ENCODE data around the gene GDPD5.

GDPD5 gene

DNA sequence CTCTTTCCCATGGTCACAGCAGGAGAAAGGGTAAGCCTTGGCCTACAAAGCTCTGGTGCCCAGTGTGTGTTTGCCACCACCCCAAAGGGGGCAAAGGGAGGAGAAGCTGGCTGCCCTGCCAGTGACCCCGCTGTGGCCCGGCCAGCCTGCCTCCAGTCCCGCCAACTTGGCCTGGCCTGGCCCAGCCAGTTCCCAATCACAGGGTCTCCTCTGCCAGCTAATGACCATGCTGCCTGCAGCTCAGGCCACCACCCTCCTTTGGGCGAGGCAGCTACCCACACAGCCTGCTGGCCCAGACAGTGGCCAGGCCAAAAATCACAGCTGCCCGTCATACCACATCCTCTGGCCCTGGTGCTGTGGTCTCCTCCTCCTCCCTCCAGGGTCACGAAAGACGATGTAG lies 5.1 kb downstream of the GDPD5 start:
- DNase-seq (ENCODE audit: low spot score in 2 of 2) (no peak), ATAC-seq (ENCODE audit: low read depth) (no peak)
- H3K4me1 Mint-ChIP-seq: peaks cover 53% of the 10 kb centered on the region
- no peak overlapping the region for H3K4me3 Mint-ChIP-seq
- H3K27ac Mint-ChIP-seq: peak overlapping the region; percentile 38
- no peaks in the 10 kb centered on the region for H3K9me3 Mint-ChIP-seq
- no peaks in the 10 kb centered on the region for H3K27me3 Mint-ChIP-seq
- no peaks in the 10 kb centered on the region for H3K36me3 Mint-ChIP-seq

DNA sequence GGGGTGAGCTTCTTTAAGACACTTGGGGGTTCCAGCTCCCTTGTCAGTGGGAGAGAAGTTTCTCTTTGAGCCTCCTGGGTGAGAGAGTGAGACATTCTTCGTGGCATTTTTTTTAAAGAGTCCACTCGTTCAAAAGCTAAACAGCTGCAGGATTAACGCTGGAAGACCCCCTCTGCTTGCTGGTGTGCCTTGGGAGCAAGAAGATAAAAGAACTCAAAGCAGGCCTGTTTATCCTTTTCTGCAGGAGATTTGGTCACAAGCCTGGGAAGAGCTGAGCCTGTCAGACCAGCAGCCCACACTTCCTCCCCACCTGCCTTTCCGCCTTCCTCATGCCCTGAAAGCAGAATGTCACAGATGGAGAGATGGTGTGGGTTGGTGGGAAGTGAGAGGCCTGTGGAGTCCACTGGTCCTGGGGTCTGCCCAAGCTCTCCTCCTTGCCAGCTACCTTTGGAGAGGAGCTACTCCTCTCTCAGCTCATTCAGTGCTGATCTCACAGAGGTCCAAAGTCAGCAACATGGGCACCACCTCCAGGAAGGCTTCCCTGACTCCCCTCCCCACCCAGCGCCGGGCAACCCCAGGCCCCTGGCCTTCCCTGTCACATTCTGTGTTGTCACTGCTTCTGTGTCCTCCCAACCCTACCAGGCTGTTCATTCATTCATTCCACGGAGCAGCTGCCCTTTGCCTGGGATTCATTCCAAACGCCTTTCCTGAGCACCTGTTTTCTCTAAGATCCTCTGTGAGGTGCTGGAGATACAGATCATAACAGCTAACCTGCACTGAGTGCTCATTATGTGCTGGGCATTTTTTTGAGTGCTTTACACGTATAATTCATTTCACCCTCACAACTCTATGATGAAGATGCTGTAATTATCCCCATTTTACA lies 6.7 kb downstream of the GDPD5 start:
- Mint-ChIP-seq H3K27me3 (no peaks in the 10 kb centered on the region), H3K9me3 (no peaks in the 10 kb centered on the region), H3K27ac (peak overlapping the region; percentile 89), H3K4me1 (peaks cover 58% of the 10 kb centered on the region), H3K36me3 (no peaks in the 10 kb centered on the region), H3K4me3 (peak overlapping the region; percentile 34)
- no peak for ATAC-seq (ENCODE audit: low read depth)
- no peak for DNase-seq (ENCODE audit: low spot score in 2 of 2)

GRCh38 chr11:75518204-75518549 lies 7.6 kb downstream of the GDPD5 start:
- peak overlapping the region; percentile 77 for H3K4me3 Mint-ChIP-seq
- no peaks in the 10 kb centered on the region for H3K9me3 Mint-ChIP-seq
- peaks cover 54% of the 10 kb centered on the region for H3K4me1 Mint-ChIP-seq
- peak overlapping the region; percentile 89 for H3K27ac Mint-ChIP-seq
- H3K36me3 Mint-ChIP-seq: no peaks in the 10 kb centered on the region
- ATAC-seq (ENCODE audit: low read depth) (no peak), DNase-seq (ENCODE audit: low spot score in 2 of 2) (no peak)
- no peaks in the 10 kb centered on the region for H3K27me3 Mint-ChIP-seq

DNA sequence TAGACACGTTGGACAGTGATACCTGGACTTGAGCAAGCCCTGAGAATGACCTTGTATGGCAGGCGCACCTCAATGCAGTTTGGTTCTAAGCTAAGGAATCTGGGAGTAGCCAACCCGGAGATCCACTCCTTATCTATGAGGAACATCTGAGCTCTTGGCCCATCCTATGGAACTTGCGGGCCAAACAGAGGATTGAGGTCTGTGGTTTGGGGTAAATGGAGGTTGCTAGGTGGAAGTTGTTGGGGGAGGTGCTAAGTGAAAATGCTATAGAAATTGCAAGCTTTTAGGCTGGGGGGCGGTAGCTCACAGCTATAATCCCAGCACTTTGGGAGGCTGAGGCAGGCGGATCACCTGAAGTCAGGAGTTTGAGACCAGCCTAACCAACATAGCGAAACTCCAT lies 8.9 kb downstream of the GDPD5 start:
- H3K27ac Mint-ChIP-seq: peak overlapping the region; percentile 89
- H3K4me3 Mint-ChIP-seq: peak overlapping the region; percentile 77
- H3K9me3 Mint-ChIP-seq: no peaks in the 10 kb centered on the region
- no peak for ATAC-seq (ENCODE audit: low read depth)
- H3K27me3 Mint-ChIP-seq: no peaks in the 10 kb centered on the region
- no peaks in the 10 kb centered on the region for H3K36me3 Mint-ChIP-seq
- peaks cover 55% of the 10 kb centered on the region for H3K4me1 Mint-ChIP-seq
- no peak for DNase-seq (ENCODE audit: low spot score in 2 of 2)

DNA sequence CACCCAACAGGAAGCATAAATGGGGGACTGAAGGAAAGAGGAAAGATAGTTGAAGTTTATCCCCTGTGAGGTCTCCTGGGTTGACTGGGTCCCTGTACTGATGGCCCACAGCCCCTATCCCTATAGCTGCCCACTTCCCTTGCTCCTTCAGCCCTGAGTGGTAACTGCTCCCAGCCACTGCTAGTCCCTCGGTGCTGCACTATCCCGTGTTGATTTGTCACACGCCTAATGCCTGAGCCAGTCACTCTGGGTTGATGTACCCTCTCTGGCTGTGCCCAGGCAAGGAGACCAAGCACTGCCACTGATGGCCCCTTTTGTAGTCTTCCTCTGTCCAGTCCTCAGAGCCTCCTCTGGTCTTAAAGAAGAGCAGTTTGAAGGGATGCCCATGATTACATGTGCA lies 9.6 kb downstream of the GDPD5 start:
- peak overlapping the region; percentile 77 for H3K4me3 Mint-ChIP-seq
- H3K27me3 Mint-ChIP-seq: no peaks in the 10 kb centered on the region
- no peak for ATAC-seq (ENCODE audit: low read depth)
- H3K9me3 Mint-ChIP-seq: no peaks in the 10 kb centered on the region
- H3K4me1 Mint-ChIP-seq: peaks cover 57% of the 10 kb centered on the region
- DNase-seq (ENCODE audit: low spot score in 2 of 2): no peak
- H3K36me3 Mint-ChIP-seq: no peaks in the 10 kb centered on the region
- no peak overlapping the region for H3K27ac Mint-ChIP-seq

- Mint-ChIP-seq H3K27me3 (no peaks in the 10 kb centered on the region), H3K36me3 (no peaks in the 10 kb centered on the region), H3K4me3 (no peak overlapping the region), H3K9me3 (no peaks in the 10 kb centered on the region), H3K4me1 (peaks cover 58% of the 10 kb centered on the region), H3K27ac (no peak overlapping the region)
- peak; percentile 43 for ATAC-seq (ENCODE audit: low read depth)
- no peak for DNase-seq (ENCODE audit: low spot score in 2 of 2)
These were observed 11.1 kb downstream of the GDPD5 start for GRCh38 chr11:75514596-75514995.

- DNase-seq (ENCODE audit: low spot score in 2 of 2): no peak
- Mint-ChIP-seq H3K27me3 (no peaks in the 10 kb centered on the region), H3K27ac (peak overlapping the region; percentile 29), H3K9me3 (no peaks in the 10 kb centered on the region), H3K4me3 (no peak overlapping the region), H3K4me1 (peaks cover 56% of the 10 kb centered on the region), H3K36me3 (no peaks in the 10 kb centered on the region)
- no peak for ATAC-seq (ENCODE audit: low read depth)
These were observed 12.5 kb downstream of the GDPD5 start for GRCh38 chr11:75513250-75513649.

- Mint-ChIP-seq H3K36me3 (no peaks in the 10 kb centered on the region), H3K27ac (peak overlapping the region; percentile 75), H3K27me3 (no peaks in the 10 kb centered on the region), H3K4me1 (peaks cover 53% of the 10 kb centered on the region), H3K4me3 (no peak overlapping the region), H3K9me3 (no peaks in the 10 kb centered on the region)
- no peak for DNase-seq (ENCODE audit: low spot score in 2 of 2)
- ATAC-seq (ENCODE audit: low read depth): no peak
These were observed 15.1 kb downstream of the GDPD5 start for GRCh38 chr11:75510723-75511019.

- Mint-ChIP-seq H3K4me3 (no peak overlapping the region), H3K9me3 (no peaks in the 10 kb centered on the region), H3K27me3 (no peaks in the 10 kb centered on the region), H3K27ac (peak overlapping the region; percentile 75), H3K4me1 (peaks cover 54% of the 10 kb centered on the region), H3K36me3 (no peaks in the 10 kb centered on the region)
- DNase-seq (ENCODE audit: low spot score in 2 of 2): no peak
- no peak for ATAC-seq (ENCODE audit: low read depth)
These were observed 15.6 kb downstream of the GDPD5 start for GRCh38 chr11:75510004-75510722.

DNA sequence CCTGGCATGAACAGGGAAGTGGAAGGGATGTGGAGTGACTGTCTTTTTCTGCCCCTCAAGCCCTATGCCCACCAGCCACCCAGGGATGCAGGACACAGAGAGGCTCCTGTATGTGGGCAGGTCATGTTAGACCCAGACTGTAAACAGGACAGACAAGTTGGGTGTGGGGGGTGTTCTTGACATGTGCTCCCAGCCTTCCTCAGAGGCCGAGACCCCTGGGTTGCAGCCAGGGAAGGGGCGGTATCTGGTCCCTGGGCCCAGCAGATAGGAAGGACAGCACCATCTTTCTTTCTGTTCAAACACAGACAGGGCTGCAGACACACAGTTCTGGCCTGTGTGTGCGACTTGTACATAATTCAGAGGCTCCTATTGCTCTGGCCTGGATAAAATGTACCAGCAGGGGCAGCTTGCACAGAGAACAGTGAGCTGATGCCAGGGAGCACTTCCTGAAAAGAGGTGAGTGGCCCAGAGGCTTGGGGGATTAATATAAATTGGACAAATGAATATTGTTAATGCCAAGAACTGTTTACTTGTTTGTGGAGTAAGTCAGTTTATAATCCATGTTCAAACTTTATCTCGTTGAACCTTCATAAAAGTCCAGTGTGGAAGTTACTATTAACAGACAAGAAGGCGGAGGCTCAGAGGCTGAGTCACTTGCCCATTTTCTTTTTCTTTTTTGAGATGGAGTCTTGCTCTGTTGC lies 16.6 kb downstream of the GDPD5 start:
- H3K27me3 Mint-ChIP-seq: no peaks in the 10 kb centered on the region
- no peaks in the 10 kb centered on the region for H3K9me3 Mint-ChIP-seq
- no peaks in the 10 kb centered on the region for H3K36me3 Mint-ChIP-seq
- H3K27ac Mint-ChIP-seq: peak overlapping the region; percentile 97
- H3K4me3 Mint-ChIP-seq: peak overlapping the region; percentile 56
- no peak for ATAC-seq (ENCODE audit: low read depth)
- no peak for DNase-seq (ENCODE audit: low spot score in 2 of 2)
- H3K4me1 Mint-ChIP-seq: peaks cover 49% of the 10 kb centered on the region

- ATAC-seq (ENCODE audit: low read depth) (peak; percentile 87), DNase-seq (ENCODE audit: low spot score in 2 of 2) (peak; percentile 43 to 66)
- Mint-ChIP-seq H3K27ac (peak overlapping the region; percentile 97), H3K9me3 (no peaks in the 10 kb centered on the region), H3K36me3 (no peaks in the 10 kb centered on the region), H3K4me1 (peaks cover 54% of the 10 kb centered on the region), H3K27me3 (no peaks in the 10 kb centered on the region), H3K4me3 (peak overlapping the region; percentile 56)
These were observed 17.6 kb downstream of the GDPD5 start for GRCh38 chr11:75508051-75508561.

DNA sequence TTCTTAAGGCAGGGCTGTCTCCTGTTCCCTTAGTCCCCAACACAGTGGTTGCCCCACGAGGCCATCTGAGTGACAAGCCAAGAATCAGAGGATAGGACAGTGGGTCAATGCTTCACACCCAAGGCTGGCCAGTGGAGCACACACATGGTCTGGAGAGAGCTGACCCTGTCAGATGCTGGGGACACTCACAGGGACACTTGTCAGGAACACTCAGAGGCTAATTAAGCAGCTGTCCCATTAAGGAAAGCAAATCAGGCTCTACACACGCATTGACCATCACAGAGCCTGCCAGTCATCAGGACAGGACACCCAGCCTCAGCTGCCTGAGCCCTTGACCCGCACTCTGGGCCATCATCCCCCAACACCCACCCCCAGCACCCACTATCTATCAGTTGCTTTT lies 18.2 kb downstream of the GDPD5 start:
- Mint-ChIP-seq H3K27ac (peak overlapping the region; percentile 97), H3K36me3 (no peaks in the 10 kb centered on the region), H3K4me1 (peaks cover 53% of the 10 kb centered on the region), H3K27me3 (no peaks in the 10 kb centered on the region), H3K4me3 (peak overlapping the region; percentile 56), H3K9me3 (no peaks in the 10 kb centered on the region)
- no peak for DNase-seq (ENCODE audit: low spot score in 2 of 2)
- ATAC-seq (ENCODE audit: low read depth): no peak

DNA sequence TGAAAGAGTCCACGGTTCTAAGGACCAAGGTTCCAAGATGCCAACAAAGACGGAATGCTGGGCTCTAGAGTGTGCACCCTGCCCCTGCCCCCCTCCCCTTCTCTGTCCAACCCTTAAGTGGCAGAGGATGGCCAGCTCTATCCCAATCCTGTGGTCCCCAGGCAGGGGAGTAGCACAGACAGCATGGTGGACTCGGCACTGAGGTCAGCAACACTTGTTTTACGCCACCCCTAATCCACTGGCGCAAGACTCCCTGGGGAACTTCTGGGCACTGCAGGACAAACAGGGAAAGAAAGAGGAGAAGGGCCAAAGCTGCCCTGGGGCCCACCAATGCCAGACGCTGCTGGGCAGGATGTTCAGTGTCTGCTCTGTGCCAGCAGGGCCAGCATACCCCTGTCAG lies 18.9 kb downstream of the GDPD5 start:
- Mint-ChIP-seq H3K9me3 (no peaks in the 10 kb centered on the region), H3K36me3 (no peaks in the 10 kb centered on the region), H3K27me3 (no peaks in the 10 kb centered on the region), H3K27ac (peak overlapping the region; percentile 97), H3K4me3 (no peak overlapping the region), H3K4me1 (peaks cover 55% of the 10 kb centered on the region)
- ATAC-seq (ENCODE audit: low read depth) (no peak), DNase-seq (ENCODE audit: low spot score in 2 of 2) (no peak)

Data from memory B cell (primary cell).